Fibroblast of villous mesenchyme (primary cell): ENCODE measurements around the gene ABHD10. TPM values are rescaled to one million over a fixed set of nuclear protein-coding genes. Genes with fewer than 3 reads are reported as not detected.
A peak's percentile ranks its signal among the peaks of the same experiment; 100 is the strongest.

Experiments used
- DNase-seq: peaks from one replicate; pipeline ENCODE4 v3.0.0-alpha.2; 2010; ENCODE audit warnings: low read depth
- H3K4me3 ChIP-seq: 2 replicates; pipeline ENCODE4 v1.5.1; 2011; ENCODE audit warnings: low read depth, mild to moderate bottlenecking, low read length
- CTCF ChIP-seq: IDR thresholded peaks from 2 replicates; pipeline ENCODE4 v1.5.1; 2012; ENCODE audit warnings: low read depth, mild to moderate bottlenecking, low read length; ENCODE audit not compliant: insufficient read depth
- total RNA-seq: library from RNA; depleted of rRNA; stranded (reverse); fragments of >200 nt; gene quantifications from 2 replicates; pipeline ENCODE4 v1.2.3, GENCODE V29; 2012

ABHD10 gene
- total RNA-seq, 1 donor, result 38.0 TPM

- TF ChIP-seq CTCF, result no peak
- H3K4me3 ChIP-seq, result peak within 1 kb of the TSS; percentile 44
- DNase-seq, result no peak
These were observed 20.0 kb downstream of the ABHD10 start, which contains the start of gene TAGLN3 for GRCh38 chr3:111998636-111999483. TSS of gene TAGLN3 (plus strand) at chr3:111998922. CDS start at chr3:111999423, 501 bp downstream.

- H3K4me3 ChIP-seq, result peak overlapping the region; percentile 44
- no peak for DNase-seq
- TF ChIP-seq CTCF, result no peak
These were observed 20.9 kb downstream of the ABHD10 start for GRCh38 chr3:111999484-112000324.

- no peak overlapping the region for H3K4me3 ChIP-seq
- no peak for DNase-seq
- no peak for TF ChIP-seq CTCF
These were observed 21.5 kb downstream of the ABHD10 start for GRCh38 chr3:112000367-112000771.

GRCh38 chr3:112000966-112001365 is 22.1 kb downstream of the ABHD10 start:
- no peak for DNase-seq
- TF ChIP-seq CTCF, result no peak
- no peak overlapping the region for H3K4me3 ChIP-seq

- no peak overlapping the region for H3K4me3 ChIP-seq
- no peak for DNase-seq
- TF ChIP-seq CTCF, result no peak
These were observed 22.7 kb downstream of the ABHD10 start for GRCh38 chr3:112001526-112001925.

- no peak overlapping the region for H3K4me3 ChIP-seq
- TF ChIP-seq CTCF, result no peak
- no peak for DNase-seq
These were observed 23.5 kb downstream of the ABHD10 start for GRCh38 chr3:112002096-112002971.
